Activated effector memory CD4-positive, alpha-beta T cell treated with anti-CD3 and anti-CD28 coated beads, Interleukin-2, amount 50 U/mL, for 16 hours (primary cell): ENCODE measurements around the gene ATP9B.
A peak's percentile ranks its signal among the peaks of the same experiment; 100 is the strongest.

Experiments
- DNase-seq: peaks from one replicate; pipeline ENCODE4 v3.0.0-alpha.2; 2020

ATP9B gene

DNA sequence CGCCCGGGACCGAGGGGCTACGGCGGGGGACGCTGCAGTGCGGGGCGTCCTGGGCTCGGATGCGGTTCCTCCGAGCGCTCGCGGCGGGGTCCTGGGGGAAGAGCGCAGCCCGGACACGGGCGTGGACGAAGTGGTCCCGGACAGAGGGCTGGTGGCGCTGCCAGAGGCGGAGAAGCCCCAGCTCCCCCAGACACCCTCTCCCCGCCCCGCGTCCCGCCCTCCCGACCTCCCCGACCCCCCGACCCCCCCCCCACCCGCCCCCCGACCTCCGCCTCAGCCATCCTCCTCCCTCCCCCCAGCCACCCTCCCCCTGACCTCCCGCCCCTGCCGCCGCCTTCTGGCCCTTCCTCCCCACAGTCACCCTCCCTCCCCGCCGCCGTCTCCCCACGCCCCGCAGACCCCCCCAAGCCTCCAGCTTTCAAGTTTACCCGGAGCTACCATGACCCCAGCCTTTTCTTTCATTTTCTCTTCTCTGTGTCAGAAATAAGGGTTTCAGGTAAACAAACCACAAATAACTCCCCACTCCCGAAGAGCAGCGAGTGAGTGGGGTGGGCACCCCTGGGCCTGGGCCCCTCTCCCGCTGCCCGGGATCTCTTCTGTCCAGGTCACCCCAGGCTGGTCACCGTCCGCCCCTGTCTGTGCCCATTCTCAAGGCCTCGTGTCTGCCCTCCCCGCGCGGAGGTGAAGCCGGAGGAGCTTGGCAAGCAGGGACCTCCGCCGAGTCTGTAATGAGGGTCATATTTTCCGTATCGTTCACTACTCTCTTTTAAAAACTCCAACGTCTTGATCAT, 331.6 kb downstream of the ATP9B start:
- peak; percentile 86 for DNase-seq

DNA sequence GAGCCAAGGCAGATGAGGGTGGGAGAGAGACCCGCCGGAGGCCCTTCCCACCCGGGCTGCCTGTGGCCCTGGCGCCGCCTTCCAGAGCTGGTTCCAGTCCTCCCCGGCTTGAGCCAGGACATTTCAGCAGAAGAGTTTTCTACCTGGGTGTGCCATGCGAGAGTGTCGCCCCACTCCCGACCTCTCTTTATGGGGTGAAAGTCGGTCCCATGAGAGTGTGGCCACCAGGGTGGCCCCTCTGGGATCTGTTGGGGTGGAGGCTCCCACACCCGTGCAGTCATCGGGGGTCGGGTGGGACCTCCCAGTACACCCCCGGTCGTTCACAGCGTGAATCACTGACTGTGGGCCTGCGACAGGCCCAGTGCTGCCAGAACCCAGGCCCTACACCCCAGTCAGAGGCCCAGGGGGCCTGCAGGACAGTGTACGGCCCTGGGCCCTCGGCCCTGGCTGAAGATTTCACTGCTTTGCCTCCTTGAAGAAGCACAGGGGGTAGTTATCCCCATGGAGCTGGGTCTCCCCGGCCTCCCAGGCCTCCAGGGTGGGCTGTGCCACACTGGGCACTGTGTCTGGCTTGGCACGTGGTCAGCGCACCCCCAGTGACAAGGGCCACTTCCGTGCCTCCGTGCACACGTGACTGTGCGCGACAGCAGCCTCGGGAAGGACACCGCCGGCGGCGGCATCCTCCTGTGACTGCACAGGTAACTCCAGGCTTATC, 332.5 kb downstream of the ATP9B start:
- peak; percentile 73 for DNase-seq

DNA sequence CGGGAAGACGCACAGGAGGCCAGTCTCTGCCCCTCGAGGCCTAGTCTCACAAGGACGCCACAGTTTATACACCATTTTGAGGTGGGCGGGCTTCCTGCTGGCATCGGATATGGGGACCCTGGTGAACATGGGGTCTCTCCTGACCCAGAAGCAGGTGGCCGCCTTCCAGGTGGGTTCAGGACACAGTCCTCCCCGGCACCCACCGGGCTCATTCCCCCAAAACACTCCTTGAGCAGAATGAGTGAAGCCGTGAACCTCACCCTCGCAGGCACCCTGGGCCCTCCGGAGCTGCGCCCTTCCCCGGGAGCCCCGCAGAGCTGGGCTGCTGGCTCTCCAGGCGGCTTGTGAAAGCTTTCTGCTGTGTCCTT, 333.0 kb downstream of the ATP9B start:
- DNase-seq = no peak

DNA sequence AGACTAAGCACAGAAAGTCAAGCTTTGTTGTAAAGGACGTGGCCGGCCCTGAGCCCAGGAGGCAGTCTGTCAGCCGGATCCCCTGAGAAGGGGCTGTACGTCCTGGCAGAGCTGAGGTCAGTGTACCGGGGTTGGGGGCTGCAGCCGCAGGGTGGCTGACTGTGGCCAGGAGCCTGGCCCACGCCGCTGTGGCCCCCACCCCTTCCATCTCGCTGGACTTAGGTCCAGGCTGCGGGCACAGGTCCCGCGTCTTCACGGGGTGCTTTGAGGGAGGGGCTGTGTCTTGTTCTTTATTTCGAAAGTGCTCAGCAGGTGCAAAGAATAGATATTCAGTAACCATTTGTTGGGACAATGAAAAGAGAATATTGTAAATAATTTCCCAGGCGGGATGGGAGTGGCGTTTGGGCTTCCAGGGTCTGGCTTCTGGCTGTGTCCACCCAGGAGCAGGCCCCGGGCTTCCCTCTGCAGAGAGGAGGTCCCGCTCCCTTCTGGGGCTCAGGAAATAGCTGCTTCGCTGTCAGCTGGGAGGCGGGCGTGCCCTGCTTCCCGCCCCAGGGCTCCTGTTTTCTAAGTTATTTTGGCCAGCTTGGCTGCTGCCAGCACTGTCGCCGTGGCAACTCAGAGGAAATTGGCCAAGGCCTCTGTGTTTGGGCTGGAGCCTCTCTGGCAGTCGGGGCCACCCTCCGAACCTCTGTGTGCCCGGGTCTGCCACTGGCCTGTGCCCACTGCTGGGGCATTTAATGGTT, 334.0 kb downstream of the ATP9B start:
- peak; percentile 75 for DNase-seq

DNA sequence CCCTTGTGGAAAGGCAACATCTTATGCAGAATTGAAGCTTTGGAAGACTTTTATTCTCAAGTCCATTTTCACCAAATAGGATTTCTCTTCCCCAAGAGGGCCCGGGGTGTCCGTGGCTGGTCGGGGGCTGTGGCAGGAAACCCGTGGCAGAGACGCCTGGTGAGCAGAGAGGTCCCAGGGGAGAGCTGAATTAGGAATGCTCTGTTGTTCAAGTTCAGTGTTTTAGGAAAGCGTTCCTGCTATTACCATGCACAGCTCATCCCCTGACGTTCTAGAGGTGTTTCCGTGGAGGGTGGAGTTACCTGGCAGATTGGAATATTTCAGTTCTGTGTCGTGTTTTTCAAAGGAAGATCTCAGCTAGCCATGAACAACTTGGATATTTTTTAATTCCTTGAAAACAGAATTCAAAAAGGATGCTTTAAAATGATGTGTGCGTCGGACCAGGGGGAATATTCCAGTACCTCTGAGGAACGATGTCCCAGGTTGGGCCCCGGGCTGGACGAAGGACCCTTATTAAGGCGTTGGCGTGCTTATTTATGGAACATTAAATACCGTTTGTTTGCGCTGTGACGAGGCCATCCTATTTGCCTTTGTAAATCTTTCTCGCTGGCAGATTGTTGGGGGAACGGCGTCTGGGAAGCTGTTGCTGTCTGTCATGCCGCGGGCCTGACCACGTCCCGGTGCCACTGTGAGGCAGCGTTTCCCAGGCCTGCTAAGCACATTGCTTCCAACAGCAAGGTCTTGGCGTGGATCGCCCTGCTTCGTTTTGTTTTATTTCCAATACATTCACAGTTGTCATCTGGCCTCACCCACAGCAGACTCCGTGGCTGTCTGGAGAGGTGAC, 334.8 kb downstream of the ATP9B start:
- no peak for DNase-seq

DNA sequence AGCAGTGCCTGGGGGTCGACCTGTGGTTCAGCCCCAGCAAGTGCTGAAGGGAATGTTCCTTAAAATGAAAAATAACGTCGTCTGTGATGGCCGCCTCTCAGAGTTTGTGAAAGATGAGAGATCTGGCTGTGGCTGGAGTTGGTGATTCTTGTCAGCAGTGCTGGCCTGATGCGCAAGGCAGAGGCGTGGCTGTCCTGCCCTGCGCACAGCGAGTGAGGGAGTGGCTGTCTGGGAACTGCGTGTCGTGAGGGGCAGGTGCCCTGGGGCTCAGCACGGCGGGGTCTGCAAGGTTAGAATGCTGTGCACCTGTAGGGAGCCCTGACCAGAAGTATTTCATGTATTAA, 335.3 kb downstream of the ATP9B start:
- DNase-seq = peak; percentile 82

DNA sequence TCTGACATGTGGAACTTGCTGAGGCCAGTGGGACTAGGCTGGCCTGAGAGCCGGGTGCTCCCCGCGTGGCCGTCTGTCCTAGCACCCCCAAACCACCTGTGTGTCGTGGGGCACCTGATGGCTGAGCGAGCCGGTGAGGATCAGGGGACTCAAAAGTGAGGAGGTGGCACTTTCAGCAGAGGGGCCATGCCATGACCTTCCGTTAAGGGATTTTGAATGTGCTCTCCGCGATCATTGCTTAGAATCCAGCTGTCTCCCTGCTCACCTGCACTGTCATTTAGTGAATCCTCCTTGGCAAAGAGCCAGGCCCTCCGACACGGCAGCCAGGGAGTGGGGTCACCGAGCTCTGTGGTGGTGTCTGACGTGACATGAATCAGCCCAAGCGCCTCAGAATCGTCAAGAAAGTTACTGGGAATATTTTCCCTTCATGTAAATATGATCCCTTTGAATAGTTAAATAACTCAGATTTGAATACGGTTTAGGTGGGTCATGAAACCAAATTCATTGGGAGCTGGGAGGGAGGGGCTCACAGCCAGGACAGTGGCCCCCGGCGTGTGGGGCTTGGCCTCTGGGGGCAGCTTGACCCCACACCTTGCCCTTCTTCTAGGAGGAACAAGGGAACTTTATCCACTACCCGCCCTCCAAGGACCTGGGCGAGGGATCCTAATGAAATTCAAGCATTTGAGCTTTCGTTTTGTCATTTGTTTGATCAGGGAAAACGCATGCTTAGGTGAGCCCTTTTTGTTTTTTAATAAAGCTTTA, 336.0 kb downstream of the ATP9B start:
- DNase-seq = peak; percentile 85

DNA sequence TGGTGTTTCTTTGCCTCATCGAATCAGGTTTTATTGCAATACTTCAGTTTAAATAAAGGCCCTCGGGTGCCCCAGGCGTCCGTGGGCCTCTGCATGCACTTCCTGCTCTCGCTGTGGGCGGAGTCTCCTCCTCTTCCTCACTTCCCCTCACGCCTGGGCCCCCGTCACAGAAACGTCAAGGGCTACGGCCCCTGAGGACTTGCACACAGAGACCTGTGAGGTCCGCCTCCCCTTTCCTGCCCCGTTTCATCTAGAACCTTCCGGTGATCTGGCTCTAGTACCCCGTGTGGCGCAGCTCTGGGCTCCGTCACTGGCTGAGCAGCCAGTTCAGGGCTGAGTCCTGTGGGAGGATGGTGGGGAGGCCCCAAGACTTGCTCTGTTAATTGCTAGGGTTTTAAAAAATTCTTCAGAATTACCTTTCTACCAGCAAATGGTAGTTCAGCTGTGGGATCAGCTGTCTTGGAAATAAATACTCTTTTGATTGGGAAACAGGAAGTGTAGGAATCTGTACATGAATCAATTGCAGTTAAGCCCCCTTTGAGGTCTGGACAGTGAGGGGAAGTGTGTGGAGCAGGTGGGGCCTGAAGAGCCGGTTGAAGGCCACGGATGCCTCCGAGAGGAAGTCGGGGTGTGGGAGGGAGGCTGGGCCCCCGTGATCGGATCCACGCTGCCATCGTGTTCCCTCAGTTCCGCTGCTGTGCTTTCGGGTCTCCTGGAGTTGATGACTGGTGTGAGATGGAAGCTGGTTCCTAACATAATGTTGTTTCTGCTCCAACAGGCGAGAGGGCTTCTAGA, 336.8 kb downstream of the ATP9B start:
- DNase-seq = peak; percentile 95

DNA sequence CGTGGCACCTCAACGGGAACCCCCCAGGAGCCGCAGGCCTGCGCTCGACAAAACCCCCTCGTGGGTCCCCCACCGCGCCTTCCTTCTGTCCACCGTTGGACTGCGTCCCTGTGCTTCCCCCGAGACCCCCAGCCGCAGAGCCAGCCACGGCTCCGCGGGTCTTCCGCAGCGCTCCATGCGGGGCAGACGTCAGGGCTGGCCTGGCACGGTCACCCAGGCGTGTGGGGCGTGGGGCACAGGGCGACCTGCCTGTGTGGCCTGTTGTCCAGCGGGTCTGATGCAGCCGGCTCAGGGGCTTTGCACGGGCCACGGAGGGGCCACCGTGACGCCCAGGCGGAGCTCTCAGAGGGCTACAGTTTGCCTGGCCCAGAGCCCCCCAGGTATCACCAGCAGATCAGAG, 337.5 kb downstream of the ATP9B start:
- DNase-seq = no peak

DNA sequence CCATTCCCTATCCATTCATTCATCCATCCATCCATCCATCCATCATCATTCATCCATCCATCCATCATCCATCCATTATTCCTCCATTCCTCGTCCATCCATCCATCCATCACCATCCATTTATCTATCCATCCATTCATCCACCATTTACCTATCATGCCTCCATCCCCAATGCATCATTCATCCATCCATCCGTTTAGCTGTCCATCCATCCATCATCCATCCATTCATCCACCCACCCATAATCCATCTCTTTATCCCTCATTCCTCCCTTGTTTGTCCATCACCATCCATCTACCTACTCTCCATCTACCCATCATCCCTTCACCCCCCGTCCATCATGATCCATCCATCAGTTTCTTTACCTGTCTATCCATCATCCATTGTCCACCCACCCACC, 340.1 kb downstream of the ATP9B start:
- no peak for DNase-seq

DNA sequence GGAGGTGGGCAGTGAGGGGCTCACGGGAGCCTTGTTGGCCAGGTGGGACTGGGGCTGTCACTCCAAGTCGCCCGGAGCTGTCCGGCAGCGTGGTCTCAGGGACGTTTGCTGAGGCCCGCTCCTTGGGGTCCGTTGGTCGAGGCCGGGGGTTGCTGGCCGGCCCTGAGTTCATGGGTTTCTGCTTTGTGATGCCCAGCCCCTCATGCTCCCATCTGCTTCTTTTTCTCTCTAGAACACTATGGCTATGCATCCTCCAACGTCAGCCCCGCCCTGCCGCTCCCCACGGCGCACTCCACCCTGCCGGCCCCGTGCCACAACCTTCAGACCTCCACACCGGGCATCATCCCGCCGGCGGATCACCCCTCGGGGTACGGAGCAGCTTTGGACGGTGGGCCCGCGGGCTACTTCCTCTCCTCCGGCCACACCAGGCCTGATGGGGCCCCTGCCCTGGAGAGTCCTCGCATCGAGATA, 341.0 kb downstream of the ATP9B start:
- no peak for DNase-seq

DNA sequence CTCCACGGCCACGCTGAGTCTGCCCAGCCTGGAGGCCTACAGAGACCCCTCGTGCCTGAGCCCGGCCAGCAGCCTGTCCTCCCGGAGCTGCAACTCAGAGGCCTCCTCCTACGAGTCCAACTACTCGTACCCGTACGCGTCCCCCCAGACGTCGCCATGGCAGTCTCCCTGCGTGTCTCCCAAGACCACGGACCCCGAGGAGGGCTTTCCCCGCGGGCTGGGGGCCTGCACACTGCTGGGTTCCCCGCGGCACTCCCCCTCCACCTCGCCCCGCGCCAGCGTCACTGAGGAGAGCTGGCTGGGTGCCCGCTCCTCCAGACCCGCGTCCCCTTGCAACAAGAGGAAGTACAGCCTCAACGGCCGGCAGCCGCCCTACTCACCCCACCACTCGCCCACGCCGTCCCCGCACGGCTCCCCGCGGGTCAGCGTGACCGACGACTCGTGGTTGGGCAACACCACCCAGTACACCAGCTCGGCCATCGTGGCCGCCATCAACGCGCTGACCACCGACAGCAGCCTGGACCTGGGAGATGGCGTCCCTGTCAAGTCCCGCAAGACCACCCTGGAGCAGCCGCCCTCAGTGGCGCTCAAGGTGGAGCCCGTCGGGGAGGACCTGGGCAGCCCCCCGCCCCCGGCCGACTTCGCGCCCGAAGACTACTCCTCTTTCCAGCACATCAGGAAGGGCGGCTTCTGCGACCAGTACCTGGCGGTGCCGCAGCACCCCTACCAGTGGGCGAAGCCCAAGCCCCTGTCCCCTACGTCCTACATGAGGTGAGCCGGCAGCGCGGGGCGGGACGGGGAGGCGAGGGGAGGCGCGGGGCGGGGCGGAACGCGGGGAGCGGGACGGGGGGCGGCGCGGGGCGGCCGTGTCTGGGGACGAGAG, 341.8 kb downstream of the ATP9B start:
- DNase-seq = no peak

DNA sequence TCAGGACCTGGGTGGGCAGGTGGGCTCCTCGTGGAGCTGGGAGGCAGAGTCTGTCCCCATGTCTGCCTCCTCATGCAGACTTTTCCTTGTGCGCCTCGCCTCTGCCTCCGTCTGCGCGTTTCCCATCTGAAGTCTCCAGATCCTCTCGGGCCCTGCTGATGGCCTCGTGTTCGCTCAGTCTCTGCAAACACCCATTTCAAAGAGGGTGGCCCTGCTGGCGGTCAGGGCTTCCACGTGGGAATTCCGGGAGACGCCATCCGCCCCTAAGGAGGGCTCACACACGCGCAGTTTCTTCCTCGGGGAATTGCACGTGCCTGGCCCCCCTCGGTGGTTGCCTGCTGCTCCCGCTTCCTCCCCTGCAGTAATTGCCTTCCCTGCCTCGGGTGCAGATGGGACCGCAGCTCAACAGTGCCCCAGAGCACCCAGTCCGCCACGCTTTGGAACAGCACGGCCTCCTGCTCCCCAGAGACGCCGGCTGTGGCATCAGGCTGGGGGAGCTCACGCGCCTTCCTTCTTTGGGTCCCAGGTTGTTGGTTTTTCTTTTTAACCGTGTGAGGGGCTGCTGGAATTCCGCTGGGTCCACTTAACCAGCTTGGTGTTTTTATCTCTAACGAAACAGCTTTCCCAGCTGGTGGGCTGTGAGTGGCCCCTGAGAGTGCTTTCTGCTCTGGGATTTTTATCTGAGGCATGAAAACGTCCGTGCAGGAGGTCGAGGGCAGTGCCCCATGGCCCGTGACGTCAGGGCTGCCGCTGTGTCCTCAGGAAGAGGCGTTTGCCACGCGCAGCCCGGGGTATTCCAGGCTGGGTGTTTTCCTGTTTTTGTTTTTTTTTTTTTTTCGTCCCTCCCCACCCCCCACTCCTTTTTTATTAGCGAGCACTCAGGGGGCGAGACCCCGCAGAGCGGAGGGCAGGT, 342.7 kb downstream of the ATP9B start:
- DNase-seq = no peak

DNA sequence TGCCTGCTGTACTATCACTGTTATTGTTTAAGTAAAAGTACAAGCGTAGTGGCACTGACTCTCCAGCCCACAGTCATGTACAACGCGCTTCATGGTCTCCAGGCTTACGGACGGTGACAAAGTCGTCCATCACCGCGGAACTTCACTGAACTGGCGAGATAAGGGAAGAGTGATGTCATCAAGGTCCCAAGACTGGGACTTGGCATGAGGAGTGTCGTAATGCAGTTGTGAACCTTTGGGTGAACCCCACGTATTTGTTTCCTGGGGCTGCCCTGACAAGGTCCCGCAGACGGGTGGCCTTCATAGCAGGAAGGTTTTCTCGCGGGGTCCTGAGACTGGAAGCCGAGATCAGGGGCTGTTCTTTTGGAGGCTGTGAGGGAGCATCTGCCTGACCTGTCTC, 343.8 kb downstream of the ATP9B start:
- DNase-seq = no peak

DNA sequence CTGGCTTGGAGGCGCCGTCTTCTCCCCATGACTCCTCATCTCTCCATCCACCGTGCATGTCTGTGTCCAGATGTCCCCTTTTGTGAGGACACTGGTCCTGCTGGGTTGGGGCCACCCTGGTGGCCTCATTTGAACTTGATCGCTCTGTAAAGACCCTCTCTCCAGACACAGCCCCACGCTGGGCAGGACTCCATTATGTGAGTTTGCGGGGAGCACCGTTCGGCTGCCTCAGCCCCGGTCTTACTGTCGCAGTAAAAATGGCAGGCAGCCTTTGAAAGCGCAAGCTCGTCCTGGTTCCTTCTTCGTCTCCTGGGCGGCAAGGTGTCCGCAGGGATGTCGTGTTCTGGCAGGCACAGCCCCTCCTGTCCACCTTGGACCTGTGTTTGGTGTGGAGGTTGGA, 344.2 kb downstream of the ATP9B start:
- DNase-seq = peak; percentile 58

DNA sequence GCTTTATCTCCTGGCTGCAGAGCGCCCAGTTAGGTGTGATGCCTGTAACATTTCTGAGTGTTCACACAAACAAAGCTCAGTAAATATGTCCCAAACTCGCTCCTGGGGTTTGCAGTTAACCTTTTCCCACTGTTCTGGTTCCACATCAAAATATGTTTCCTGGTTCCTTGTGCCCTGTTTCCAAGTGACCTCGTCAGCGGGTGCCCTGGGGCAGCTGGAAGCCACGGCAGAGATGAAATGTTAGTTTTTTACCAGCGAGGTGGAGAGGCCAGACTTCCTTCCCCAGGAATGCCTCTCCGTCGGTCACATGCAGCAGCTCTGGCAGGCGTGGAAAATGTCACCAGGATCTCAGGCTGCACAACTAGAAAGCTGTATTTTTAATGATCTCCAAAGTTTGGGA, 344.7 kb downstream of the ATP9B start:
- DNase-seq = no peak

DNA sequence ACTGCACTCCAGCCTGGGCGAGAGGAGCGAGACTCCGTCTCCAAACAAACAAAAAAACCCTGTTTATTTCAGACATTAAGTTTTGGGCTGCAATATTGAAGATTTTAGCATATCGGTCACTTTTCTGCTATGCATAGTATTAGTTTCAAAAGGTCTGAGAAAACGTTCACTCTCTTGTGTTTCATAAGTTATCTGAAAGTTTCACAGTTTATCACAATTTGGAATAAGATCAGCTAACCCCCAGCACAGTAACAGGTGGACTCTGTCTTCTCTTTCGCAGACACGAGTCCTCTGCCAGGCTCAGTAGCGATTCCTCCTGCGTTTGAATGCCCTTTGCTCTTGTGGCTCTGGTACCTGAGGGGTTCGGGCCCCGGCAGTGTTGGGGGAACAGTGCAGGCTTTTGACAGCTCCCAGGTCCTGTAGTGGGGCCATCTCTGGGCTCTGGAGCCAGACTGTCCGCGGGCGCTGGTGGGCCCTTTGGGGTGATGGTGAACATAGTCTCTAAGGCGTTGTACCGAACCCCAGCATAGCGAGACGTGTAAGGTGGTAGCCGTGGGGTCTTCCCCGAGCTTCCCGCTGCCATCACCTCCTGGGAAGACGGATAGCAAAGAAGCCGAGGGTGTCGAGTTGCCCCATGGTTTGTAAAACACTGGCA, 347.0 kb downstream of the ATP9B start:
- DNase-seq = no peak

DNA sequence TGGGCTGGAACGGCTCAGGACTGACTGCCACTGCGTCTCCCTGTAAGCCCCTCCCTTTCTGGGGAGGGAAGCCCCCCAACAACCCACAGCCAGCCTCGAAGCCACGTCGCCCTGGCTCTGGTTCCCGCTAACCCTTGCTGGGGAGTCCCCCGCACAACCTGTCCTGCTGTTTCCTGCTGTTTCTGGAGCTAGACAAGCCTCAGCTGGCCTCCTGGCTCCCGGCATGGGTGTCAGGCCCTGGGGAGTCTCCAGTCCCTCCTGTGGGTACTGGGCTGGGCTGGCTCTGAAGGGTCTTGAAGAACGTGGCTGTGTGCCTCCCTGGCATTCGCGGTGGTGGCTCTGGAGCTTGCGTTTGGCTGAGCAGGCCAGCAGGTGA, 347.5 kb downstream of the ATP9B start:
- DNase-seq = no peak

DNA sequence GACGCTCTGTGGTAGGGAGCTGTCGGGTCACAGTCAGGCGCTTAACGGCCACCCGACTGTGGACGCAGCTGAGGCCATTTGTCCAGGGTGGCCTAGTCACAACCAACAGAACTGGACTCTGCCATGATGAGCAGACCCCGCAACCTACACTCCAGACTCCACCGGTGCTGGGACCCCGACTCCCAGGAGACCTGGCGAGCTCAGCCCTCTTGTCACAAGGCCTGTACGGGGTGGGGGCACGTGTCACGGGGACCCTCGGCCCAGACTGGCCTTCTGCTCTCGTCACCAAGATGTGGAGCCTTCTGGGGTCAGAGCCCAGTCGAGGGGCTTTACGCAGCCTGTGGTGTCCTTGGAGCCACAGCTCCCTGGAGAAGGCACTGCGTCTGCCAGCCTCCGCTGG, 349.0 kb downstream of the ATP9B start:
- DNase-seq = no peak
